ENCODE results near the gene CMTR1. TPM values are rescaled to one million over a fixed set of nuclear protein-coding genes. Genes with fewer than 3 reads are reported as not detected.

The CMTR1 gene
- total and polyA plus RNA-seq, 4 donors: 4.7 to 25.5 (median 18.8) TPM

- no peak overlapping the region for H3K27ac ChIP-seq (ENCODE audit: low read depth in 1 of 2, low read length in 2 of 2)
- no peaks in the 10 kb centered on the region for H3K36me3 ChIP-seq (ENCODE audit: control insufficient read depth in 4 of 4, insufficient read depth in 3 of 4, low read depth in 1 of 4, low read length in 3 of 4)
- DNase-seq (ENCODE audit: low spot score): no peak
- no peaks in the 10 kb centered on the region for H3K4me1 ChIP-seq (ENCODE audit: control insufficient read depth in 4 of 4, insufficient read depth in 4 of 4, low read length in 3 of 4)
- peaks cover 0 to 4% (median 0%) of the 10 kb centered on the region in 4 donors for H3K27me3 ChIP-seq (ENCODE audit: control insufficient read depth in 4 of 4, insufficient read depth in 4 of 4, low read length in 3 of 4)
- WGBS: 58% methylated on average over 5 of the region's 5 CpGs
- no peak for TF ChIP-seq EGR1 (IDR thresholded peaks at IDR 0.05; ENCODE audit: low read depth in 2 of 2)
- TF ChIP-seq GABPA (IDR thresholded peaks at IDR 0.05 in 1 of 2, conservative IDR thresholded peaks at IDR 0.05 in 1 of 2): no peak
- no peak for TF ChIP-seq TAF1 (conservative IDR thresholded peaks at IDR 0.05)
- no peak for TF ChIP-seq HNF4G (IDR thresholded peaks at IDR 0.05)
- no peak for TF ChIP-seq JUND (IDR thresholded peaks at IDR 0.05)
- TF ChIP-seq, protein P1, sequence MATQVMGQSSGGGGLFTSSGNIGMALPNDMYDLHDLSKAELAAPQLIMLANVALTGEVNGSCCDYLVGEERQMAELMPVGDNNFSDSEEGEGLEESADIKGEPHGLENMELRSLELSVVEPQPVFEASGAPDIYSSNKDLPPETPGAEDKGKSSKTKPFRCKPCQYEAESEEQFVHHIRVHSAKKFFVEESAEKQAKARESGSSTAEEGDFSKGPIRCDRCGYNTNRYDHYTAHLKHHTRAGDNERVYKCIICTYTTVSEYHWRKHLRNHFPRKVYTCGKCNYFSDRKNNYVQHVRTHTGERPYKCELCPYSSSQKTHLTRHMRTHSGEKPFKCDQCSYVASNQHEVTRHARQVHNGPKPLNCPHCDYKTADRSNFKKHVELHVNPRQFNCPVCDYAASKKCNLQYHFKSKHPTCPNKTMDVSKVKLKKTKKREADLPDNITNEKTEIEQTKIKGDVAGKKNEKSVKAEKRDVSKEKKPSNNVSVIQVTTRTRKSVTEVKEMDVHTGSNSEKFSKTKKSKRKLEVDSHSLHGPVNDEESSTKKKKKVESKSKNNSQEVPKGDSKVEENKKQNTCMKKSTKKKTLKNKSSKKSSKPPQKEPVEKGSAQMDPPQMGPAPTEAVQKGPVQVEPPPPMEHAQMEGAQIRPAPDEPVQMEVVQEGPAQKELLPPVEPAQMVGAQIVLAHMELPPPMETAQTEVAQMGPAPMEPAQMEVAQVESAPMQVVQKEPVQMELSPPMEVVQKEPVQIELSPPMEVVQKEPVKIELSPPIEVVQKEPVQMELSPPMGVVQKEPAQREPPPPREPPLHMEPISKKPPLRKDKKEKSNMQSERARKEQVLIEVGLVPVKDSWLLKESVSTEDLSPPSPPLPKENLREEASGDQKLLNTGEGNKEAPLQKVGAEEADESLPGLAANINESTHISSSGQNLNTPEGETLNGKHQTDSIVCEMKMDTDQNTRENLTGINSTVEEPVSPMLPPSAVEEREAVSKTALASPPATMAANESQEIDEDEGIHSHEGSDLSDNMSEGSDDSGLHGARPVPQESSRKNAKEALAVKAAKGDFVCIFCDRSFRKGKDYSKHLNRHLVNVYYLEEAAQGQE (IDR thresholded peaks at IDR 0.05): no peak
- TF ChIP-seq SP1 (IDR thresholded peaks at IDR 0.05): no peak
- TF ChIP-seq, protein P2, sequence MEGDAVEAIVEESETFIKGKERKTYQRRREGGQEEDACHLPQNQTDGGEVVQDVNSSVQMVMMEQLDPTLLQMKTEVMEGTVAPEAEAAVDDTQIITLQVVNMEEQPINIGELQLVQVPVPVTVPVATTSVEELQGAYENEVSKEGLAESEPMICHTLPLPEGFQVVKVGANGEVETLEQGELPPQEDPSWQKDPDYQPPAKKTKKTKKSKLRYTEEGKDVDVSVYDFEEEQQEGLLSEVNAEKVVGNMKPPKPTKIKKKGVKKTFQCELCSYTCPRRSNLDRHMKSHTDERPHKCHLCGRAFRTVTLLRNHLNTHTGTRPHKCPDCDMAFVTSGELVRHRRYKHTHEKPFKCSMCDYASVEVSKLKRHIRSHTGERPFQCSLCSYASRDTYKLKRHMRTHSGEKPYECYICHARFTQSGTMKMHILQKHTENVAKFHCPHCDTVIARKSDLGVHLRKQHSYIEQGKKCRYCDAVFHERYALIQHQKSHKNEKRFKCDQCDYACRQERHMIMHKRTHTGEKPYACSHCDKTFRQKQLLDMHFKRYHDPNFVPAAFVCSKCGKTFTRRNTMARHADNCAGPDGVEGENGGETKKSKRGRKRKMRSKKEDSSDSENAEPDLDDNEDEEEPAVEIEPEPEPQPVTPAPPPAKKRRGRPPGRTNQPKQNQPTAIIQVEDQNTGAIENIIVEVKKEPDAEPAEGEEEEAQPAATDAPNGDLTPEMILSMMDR (IDR thresholded peaks at IDR 0.05; ENCODE audit: low read depth, low read length, missing input control): no peak
- no peak for TF ChIP-seq FOXA1 (IDR thresholded peaks at IDR 0.05)
- TF ChIP-seq, protein P3, sequence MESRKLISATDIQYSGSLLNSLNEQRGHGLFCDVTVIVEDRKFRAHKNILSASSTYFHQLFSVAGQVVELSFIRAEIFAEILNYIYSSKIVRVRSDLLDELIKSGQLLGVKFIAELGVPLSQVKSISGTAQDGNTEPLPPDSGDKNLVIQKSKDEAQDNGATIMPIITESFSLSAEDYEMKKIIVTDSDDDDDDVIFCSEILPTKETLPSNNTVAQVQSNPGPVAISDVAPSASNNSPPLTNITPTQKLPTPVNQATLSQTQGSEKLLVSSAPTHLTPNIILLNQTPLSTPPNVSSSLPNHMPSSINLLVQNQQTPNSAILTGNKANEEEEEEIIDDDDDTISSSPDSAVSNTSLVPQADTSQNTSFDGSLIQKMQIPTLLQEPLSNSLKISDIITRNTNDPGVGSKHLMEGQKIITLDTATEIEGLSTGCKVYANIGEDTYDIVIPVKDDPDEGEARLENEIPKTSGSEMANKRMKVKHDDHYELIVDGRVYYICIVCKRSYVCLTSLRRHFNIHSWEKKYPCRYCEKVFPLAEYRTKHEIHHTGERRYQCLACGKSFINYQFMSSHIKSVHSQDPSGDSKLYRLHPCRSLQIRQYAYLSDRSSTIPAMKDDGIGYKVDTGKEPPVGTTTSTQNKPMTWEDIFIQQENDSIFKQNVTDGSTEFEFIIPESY (IDR thresholded peaks at IDR 0.05): no peak
- TF ChIP-seq RAD21 (IDR thresholded peaks at IDR 0.05): no peak
- no peak overlapping the region for H3K9ac ChIP-seq (ENCODE audit: low read depth in 1 of 2, low read length in 2 of 2)
- no peaks in the 10 kb centered on the region for H3K9me3 ChIP-seq (ENCODE audit: control insufficient read depth in 4 of 4, low read length in 3 of 4)
- H3K4me3 ChIP-seq (ENCODE audit: low read depth in 1 of 3, low read length in 3 of 3): no peak overlapping the region
These were observed 97.3 kb downstream of the CMTR1 start for GRCh38 chr6:37530297-37530696.

- Histone ChIP-seq H3K36me3 (ENCODE audit: control insufficient read depth in 4 of 4, insufficient read depth in 3 of 4, low read depth in 1 of 4, low read length in 3 of 4) (no peaks in the 10 kb centered on the region), H3K4me1 (ENCODE audit: control insufficient read depth in 4 of 4, insufficient read depth in 4 of 4, low read length in 3 of 4) (peaks cover 0 to 5% (median 2%) of the 10 kb centered on the region in 4 donors), H3K27ac (ENCODE audit: low read depth in 1 of 2, low read length in 2 of 2) (no peak overlapping the region), H3K4me3 (ENCODE audit: low read depth in 1 of 3, low read length in 3 of 3) (no peak overlapping the region), H3K9ac (ENCODE audit: low read depth in 1 of 2, low read length in 2 of 2) (no peak overlapping the region), H3K9me3 (ENCODE audit: control insufficient read depth in 4 of 4, low read length in 3 of 4) (no peaks in the 10 kb centered on the region), H3K27me3 (ENCODE audit: control insufficient read depth in 4 of 4, insufficient read depth in 4 of 4, low read length in 3 of 4) (peaks cover 0 to 6% (median 0%) of the 10 kb centered on the region in 4 donors)
- WGBS: 85% methylated on average over 4 of the region's 4 CpGs
- DNase-seq (ENCODE audit: low spot score): no peak
- TF ChIP-seq, protein P3 (IDR thresholded peaks at IDR 0.05): no peak
- TF ChIP-seq FOXA1 (IDR thresholded peaks at IDR 0.05) (no peak), GABPA (IDR thresholded peaks at IDR 0.05 in 1 of 2, conservative IDR thresholded peaks at IDR 0.05 in 1 of 2) (no peak), HNF4A (conservative IDR thresholded peaks at IDR 0.05) (no peak), RXRA (IDR thresholded peaks at IDR 0.05) (no peak), EGR1 (IDR thresholded peaks at IDR 0.05; ENCODE audit: low read depth in 2 of 2) (no peak), ATF3 (IDR thresholded peaks at IDR 0.05) (no peak), FOXA2 (IDR thresholded peaks at IDR 0.05) (no peak), NR2F2 (IDR thresholded peaks at IDR 0.05) (no peak), TAF1 (conservative IDR thresholded peaks at IDR 0.05) (no peak), YY1 (IDR thresholded peaks at IDR 0.05) (no peak), JUND (IDR thresholded peaks at IDR 0.05) (no peak), MAX (IDR thresholded peaks at IDR 0.05) (no peak), SP1 (IDR thresholded peaks at IDR 0.05) (no peak), RAD21 (IDR thresholded peaks at IDR 0.05) (no peak)
- TF ChIP-seq, protein P1 (IDR thresholded peaks at IDR 0.05): no peak
These were observed 98.0 kb downstream of the CMTR1 start for GRCh38 chr6:37531026-37531425.
